ENCODE measurements around the gene BCL11A. TPM values are rescaled to one million over a fixed set of nuclear protein-coding genes. Genes with fewer than 3 reads are reported as not detected.
A peak's percentile ranks its signal among the peaks of the same experiment; 100 is the strongest.

The BCL11A gene
- total and polyA plus RNA-seq, 2 experiments from 2014 or later = 3.5 to 8.9 TPM

DNA sequence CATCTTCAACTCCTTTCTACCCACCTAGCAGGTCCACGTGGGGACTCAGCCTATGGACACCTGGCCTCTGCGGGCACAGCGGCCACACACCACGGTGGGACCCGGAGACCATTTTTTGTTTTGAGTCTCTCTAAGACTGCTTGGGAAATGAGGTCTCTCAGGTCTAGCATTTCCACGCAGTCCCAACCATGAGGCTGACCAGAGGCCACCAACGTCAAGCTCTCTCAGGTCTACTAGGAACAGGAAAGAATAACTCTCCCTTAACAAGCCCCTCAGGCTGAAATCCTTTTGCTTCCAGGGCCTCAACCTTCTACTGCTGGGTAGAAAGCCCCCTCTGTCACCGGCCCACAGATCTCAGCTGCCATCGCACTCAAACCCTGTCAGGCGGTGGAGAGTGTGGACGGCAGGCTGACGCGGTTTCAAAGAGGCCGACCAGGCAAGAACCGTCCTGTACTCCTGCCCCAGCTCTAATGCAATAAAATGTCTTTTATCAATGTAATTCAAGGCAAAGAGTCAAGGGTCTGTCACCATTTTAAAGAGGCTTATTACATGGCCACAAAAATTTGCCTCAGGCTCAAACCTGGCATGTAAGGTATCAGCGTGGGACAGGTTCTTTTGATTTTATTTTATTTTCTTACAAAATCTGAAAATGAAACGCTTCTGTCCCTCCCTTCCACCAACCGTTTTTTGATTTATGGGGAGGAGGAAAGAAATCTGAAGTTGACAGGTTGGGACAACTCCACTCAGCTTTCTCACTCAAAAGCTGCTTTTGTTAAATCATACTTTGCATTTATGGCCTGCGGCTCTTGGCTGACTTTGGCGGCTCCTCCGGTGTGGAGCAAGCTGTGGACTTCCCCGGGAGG lies 74.0 kb downstream of the BCL11A start:
- no peak overlapping the region for H2AFZ ChIP-seq
- WGBS, 2 experiments (ENCODE audit: low coverage in 1 of 2, low lambda C conversion rate in 2 of 2, missing lambda C conversion rate in 2 of 2) = 96 to 97% methylated on average over 22 of the region's 22 CpGs
- in situ Hi-C loops (cut with MboI) = no loop called here
- no peak for TF ChIP-seq EZH2 (IDR thresholded peaks at IDR 0.05; ENCODE audit: insufficient read depth, poor library complexity, severe bottlenecking)
- no peak for TF ChIP-seq EZH2phosphoT487 (IDR thresholded peaks at IDR 0.05; ENCODE audit: insufficient read depth, low read depth)
- DNase-seq = no peak
- no peak overlapping the region for H3K9ac ChIP-seq
- peaks cover 24% of the 10 kb centered on the region for H3K4me1 ChIP-seq (ENCODE audit: insufficient read depth)
- H3F3A ChIP-seq (ENCODE audit: insufficient read depth) = peaks cover 19% of the 10 kb centered on the region; the same call in 1 of the 2 replicates
- no peaks in the 10 kb centered on the region for H3K9me2 ChIP-seq (ENCODE audit: insufficient read depth)
- no peaks in the 10 kb centered on the region for H4K20me1 ChIP-seq (ENCODE audit: insufficient read depth)
- H3K79me2 ChIP-seq (ENCODE audit: insufficient read depth) = no peaks in the 10 kb centered on the region
- H3K27me3 ChIP-seq (replicated peaks; ENCODE audit: insufficient read depth) = no peaks in the 10 kb centered on the region
- no peak overlapping the region for H3K4me2 ChIP-seq (ENCODE audit: unreplicated experiment)
- no peaks in the 10 kb centered on the region for H3K36me3 ChIP-seq (ENCODE audit: low read depth)
- no peaks in the 10 kb centered on the region for H3K9me3 ChIP-seq (ENCODE audit: low read depth)
- H3K4me3 ChIP-seq = no peak overlapping the region
- H3K27ac ChIP-seq = no peak overlapping the region

- in situ Hi-C loops (cut with MboI) = no loop called here
- Histone ChIP-seq H3K27me3 (replicated peaks; ENCODE audit: insufficient read depth) (no peaks in the 10 kb centered on the region), H4K20me1 (ENCODE audit: insufficient read depth) (no peaks in the 10 kb centered on the region), H3K4me1 (ENCODE audit: insufficient read depth) (peaks cover 16% of the 10 kb centered on the region), H3K4me2 (ENCODE audit: unreplicated experiment) (no peak overlapping the region), H2AFZ (no peak overlapping the region), H3K4me3 (no peak overlapping the region), H3K79me2 (ENCODE audit: insufficient read depth) (no peaks in the 10 kb centered on the region), H3F3A (ENCODE audit: insufficient read depth) (peaks cover 12% of the 10 kb centered on the region; the same call in 1 of the 2 replicates), H3K27ac (no peak overlapping the region), H3K9me3 (ENCODE audit: low read depth) (no peaks in the 10 kb centered on the region), H3K9ac (no peak overlapping the region), H3K9me2 (ENCODE audit: insufficient read depth) (no peaks in the 10 kb centered on the region), H3K36me3 (ENCODE audit: low read depth) (no peaks in the 10 kb centered on the region)
- DNase-seq = no peak
- 80 to 86% methylated on average over 7 of the region's 7 CpGs for WGBS, 2 experiments (ENCODE audit: low coverage in 1 of 2, low lambda C conversion rate in 2 of 2, missing lambda C conversion rate in 2 of 2)
- TF ChIP-seq EZH2phosphoT487 (IDR thresholded peaks at IDR 0.05; ENCODE audit: insufficient read depth, low read depth) (no peak), EZH2 (IDR thresholded peaks at IDR 0.05; ENCODE audit: insufficient read depth, poor library complexity, severe bottlenecking) (no peak)
Observed at GRCh38 chr2:60478660-60479059, 74.8 kb downstream of the BCL11A start.

DNA sequence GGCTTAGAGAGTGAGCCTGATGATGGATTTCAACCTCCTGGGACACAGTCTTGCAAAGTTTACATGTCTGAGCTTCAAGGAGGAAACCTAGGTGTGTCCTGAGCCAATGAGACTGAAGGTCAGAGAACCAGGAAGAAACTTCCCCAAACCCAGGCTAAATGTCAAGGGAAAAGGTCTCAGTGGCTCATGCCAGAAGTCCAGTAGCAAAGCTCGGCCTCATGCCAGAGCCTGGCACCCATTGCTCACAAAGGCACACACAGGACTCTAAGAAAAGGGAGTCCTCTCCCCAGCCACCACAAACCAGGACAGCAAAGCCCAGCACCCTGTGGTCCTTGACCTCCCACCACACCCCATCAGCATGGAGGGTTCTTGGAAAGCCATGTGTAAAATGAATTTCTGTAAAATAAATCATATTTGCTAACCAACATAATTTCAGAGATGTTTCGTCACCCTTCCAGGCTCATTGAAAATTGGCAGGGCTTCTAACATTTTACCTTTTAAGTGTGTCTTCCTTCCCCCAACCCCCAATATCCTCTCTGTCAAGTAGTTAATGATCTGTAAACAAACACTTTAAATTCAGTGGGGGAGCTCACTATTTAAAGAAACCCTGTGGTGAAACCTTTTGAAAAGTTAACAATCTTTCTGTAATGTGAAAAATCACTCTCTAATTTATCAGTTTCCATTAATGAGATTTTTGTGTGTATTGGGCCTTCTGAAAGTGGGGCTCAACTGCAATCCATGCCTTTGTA lies 77.1 kb downstream of the BCL11A start:
- in situ Hi-C loops (cut with MboI) = no loop called here
- no peaks in the 10 kb centered on the region for H3K27me3 ChIP-seq (replicated peaks; ENCODE audit: insufficient read depth)
- H3K4me2 ChIP-seq (ENCODE audit: unreplicated experiment) = no peak overlapping the region
- no peaks in the 10 kb centered on the region for H3K9me2 ChIP-seq (ENCODE audit: insufficient read depth)
- H4K20me1 ChIP-seq (ENCODE audit: insufficient read depth) = no peaks in the 10 kb centered on the region
- no peaks in the 10 kb centered on the region for H3K9me3 ChIP-seq (ENCODE audit: low read depth)
- TF ChIP-seq EZH2 (IDR thresholded peaks at IDR 0.05; ENCODE audit: insufficient read depth, poor library complexity, severe bottlenecking) (no peak), EZH2phosphoT487 (IDR thresholded peaks at IDR 0.05; ENCODE audit: insufficient read depth, low read depth) (no peak)
- no peak overlapping the region for H3K4me3 ChIP-seq
- no peak overlapping the region for H3K27ac ChIP-seq
- H3K36me3 ChIP-seq (ENCODE audit: low read depth) = no peaks in the 10 kb centered on the region
- no peak overlapping the region for H2AFZ ChIP-seq
- no peak for DNase-seq
- H3K4me1 ChIP-seq (ENCODE audit: insufficient read depth) = 0 out of 2 replicates have a peak, but pooled peaks cover 3% of the 10 kb centered on the region
- 94 to 95% methylated on average over 2 of the region's 2 CpGs for WGBS, 2 experiments (ENCODE audit: low coverage in 1 of 2, low lambda C conversion rate in 2 of 2, missing lambda C conversion rate in 2 of 2)
- no peaks in the 10 kb centered on the region for H3F3A ChIP-seq (ENCODE audit: insufficient read depth)
- H3K9ac ChIP-seq = no peak overlapping the region
- no peaks in the 10 kb centered on the region for H3K79me2 ChIP-seq (ENCODE audit: insufficient read depth)

- H3K79me2 ChIP-seq (ENCODE audit: insufficient read depth) = no peaks in the 10 kb centered on the region
- peak; percentile 43 for DNase-seq
Observed at GRCh38 chr2:60475123-60475830, 78.2 kb downstream of the BCL11A start.

More at GRCh38 chr2:60475123-60475830, 78.2 kb downstream of the BCL11A start:
- no peaks in the 10 kb centered on the region for H3K9me2 ChIP-seq (ENCODE audit: insufficient read depth)
- WGBS, 2 experiments (ENCODE audit: low coverage in 1 of 2, low lambda C conversion rate in 2 of 2, missing lambda C conversion rate in 2 of 2) = 85 to 87% methylated on average over 6 of the region's 6 CpGs
- no peaks in the 10 kb centered on the region for H3K27me3 ChIP-seq (replicated peaks; ENCODE audit: insufficient read depth)
- no peak for TF ChIP-seq EZH2 (IDR thresholded peaks at IDR 0.05; ENCODE audit: insufficient read depth, poor library complexity, severe bottlenecking)
- TF ChIP-seq EZH2phosphoT487 (IDR thresholded peaks at IDR 0.05; ENCODE audit: insufficient read depth, low read depth) = no peak
- no peaks in the 10 kb centered on the region for H3F3A ChIP-seq (ENCODE audit: insufficient read depth)
- H3K4me3 ChIP-seq = no peak overlapping the region
- no peaks in the 10 kb centered on the region for H4K20me1 ChIP-seq (ENCODE audit: insufficient read depth)
- H3K9ac ChIP-seq = no peak overlapping the region
- H3K4me1 ChIP-seq (ENCODE audit: insufficient read depth) = 0 out of 2 replicates have a peak, but pooled peaks cover 3% of the 10 kb centered on the region
- H3K36me3 ChIP-seq (ENCODE audit: low read depth) = no peaks in the 10 kb centered on the region
- H3K4me2 ChIP-seq (ENCODE audit: unreplicated experiment) = peak overlapping the region; percentile 3
- no peak overlapping the region for H3K27ac ChIP-seq
- no peaks in the 10 kb centered on the region for H3K9me3 ChIP-seq (ENCODE audit: low read depth)
- H2AFZ ChIP-seq = no peak overlapping the region
- in situ Hi-C loops (cut with MboI) = no loop called here

All from GM23248 (cell line).